ENCODE results near the gene ZBTB48. TPM values are rescaled to one million over a fixed set of nuclear protein-coding genes. Genes with fewer than 3 reads are reported as not detected.
A peak's percentile ranks its signal among the peaks of the same experiment; 100 is the strongest.

Gene ZBTB48
- total RNA-seq, 2 donors from 2014 or later: 20.7 to 28.9 TPM

- TF ChIP-seq CTCF (IDR thresholded peaks at IDR 0.05): no peak
- ATAC-seq (ENCODE audit: insufficient number of reproducible peaks, low FRiP score, low read depth) (no peak), DNase-seq (ENCODE audit: low spot score) (no peak)
- Histone ChIP-seq H3K9me3 (no peaks in the 10 kb centered on the region), H3K27me3 (replicated peaks; ENCODE audit: insufficient read depth) (no peaks in the 10 kb centered on the region), H3K4me1 (ENCODE audit: control insufficient read depth in 1 of 2, low read depth in 2 of 2) (peaks cover 9 to 30% of the 10 kb centered on the region in 2 donors), H3K27ac (no peak overlapping the region), H3K4me3 (no peak overlapping the region), H3K36me3 (peaks cover 36% of the 10 kb centered on the region)
These were observed 43.6 kb downstream of the ZBTB48 start for GRCh38 chr1:6623269-6623965.

GRCh38 chr1:6624710-6625583 lies 45.2 kb downstream of the ZBTB48 start, which contains the start of gene THAP3:
Gene THAP3 (plus strand): TSS chr1:6624868. CDS start chr1:6625219, 351 bp downstream.
- DNase-seq (ENCODE audit: low spot score) (peak; percentile 52), ATAC-seq (ENCODE audit: insufficient number of reproducible peaks, low FRiP score, low read depth) (peak; percentile 70)
- no peak for TF ChIP-seq CTCF (IDR thresholded peaks at IDR 0.05)
- no peaks in the 10 kb centered on the region for H3K27me3 ChIP-seq (replicated peaks; ENCODE audit: insufficient read depth)
- H3K36me3 ChIP-seq: peaks cover 44% of the 10 kb centered on the region
- peak within 1 kb of the TSS; percentile 75 for H3K4me3 ChIP-seq
- H3K4me1 ChIP-seq (ENCODE audit: control insufficient read depth in 1 of 2, low read depth in 2 of 2): peaks cover 9 to 30% of the 10 kb centered on the region in 2 donors
- peak within 1 kb of the TSS; percentile 67 to 85 for H3K27ac ChIP-seq
- H3K9me3 ChIP-seq: no peaks in the 10 kb centered on the region

GRCh38 chr1:6625584-6626149 lies 45.9 kb downstream of the ZBTB48 start:
- Histone ChIP-seq H3K4me1 (ENCODE audit: control insufficient read depth in 1 of 2, low read depth in 2 of 2) (peaks cover 9 to 30% of the 10 kb centered on the region in 2 donors), H3K4me3 (peak overlapping the region; percentile 75), H3K27me3 (replicated peaks; ENCODE audit: insufficient read depth) (no peaks in the 10 kb centered on the region), H3K36me3 (peaks cover 44% of the 10 kb centered on the region), H3K27ac (peak overlapping the region; percentile 67 to 85), H3K9me3 (no peaks in the 10 kb centered on the region)
- peak; percentile 17 for ATAC-seq (ENCODE audit: insufficient number of reproducible peaks, low FRiP score, low read depth)
- no peak for DNase-seq (ENCODE audit: low spot score)
- no peak for TF ChIP-seq CTCF (IDR thresholded peaks at IDR 0.05)

GRCh38 chr1:6627031-6627430 lies 47.2 kb downstream of the ZBTB48 start:
- H3K4me1 ChIP-seq (ENCODE audit: control insufficient read depth in 1 of 2, low read depth in 2 of 2): peaks cover 9 to 30% of the 10 kb centered on the region in 2 donors
- no peak overlapping the region for H3K27ac ChIP-seq

More at GRCh38 chr1:6627031-6627430, 47.2 kb downstream of the ZBTB48 start:
- Histone ChIP-seq H3K4me3 (no peak overlapping the region), H3K27me3 (replicated peaks; ENCODE audit: insufficient read depth) (no peaks in the 10 kb centered on the region), H3K9me3 (no peaks in the 10 kb centered on the region), H3K36me3 (peaks cover 34% of the 10 kb centered on the region)
- no peak for TF ChIP-seq CTCF (IDR thresholded peaks at IDR 0.05)
- DNase-seq (ENCODE audit: low spot score) (no peak), ATAC-seq (ENCODE audit: insufficient number of reproducible peaks, low FRiP score, low read depth) (no peak)

Measured in thoracic aorta (tissue), 2 donors.